GM12891 (cell line): ENCODE results near the gene DRD4.

Experiments
- PAX5 ChIP-seq: IDR thresholded peaks from 2 replicates; pipeline ENCODE4 v1.6.1; 2011; ENCODE audit warnings: low read length, moderate library complexity, mild to moderate bottlenecking; ENCODE audit not compliant: insufficient read depth, severe bottlenecking
- POLR2A ChIP-seq: IDR thresholded peaks from 2 replicates; pipeline ENCODE4 v1.6.1; 2011; ENCODE audit warnings: low read depth, low read length, control low read depth
- POLR2AphosphoS5 ChIP-seq: IDR thresholded peaks from 2 replicates; pipeline ENCODE4 v1.6.1; 2011; ENCODE audit warnings: low read depth, low read length, control low read depth
- SPI1 ChIP-seq: IDR thresholded peaks from 2 replicates; pipeline ENCODE4 v1.6.1; 2011; ENCODE audit warnings: low read depth, low read length, control low read depth

- no peak for TF ChIP-seq SPI1
- no peak for TF ChIP-seq POLR2A
- no peak for TF ChIP-seq PAX5
- TF ChIP-seq POLR2AphosphoS5: no peak
Measured at GRCh38 chr11:635945-636510, 1.0 kb upstream of the DRD4 start.
